ENCODE measurements around the gene OLIG2.

GRCh38 chr21:33008333-33009051 lies 17.2 kb upstream of the OLIG2 start:
- TF ChIP-seq ATF3 (IDR thresholded peaks at IDR 0.05) (no peak), CTCF (IDR thresholded peaks at IDR 0.05 in 2 of 3, conservative IDR thresholded peaks at IDR 0.05 in 1 of 3; ENCODE audit: borderline replicate concordance in 1 of 3, insufficient read depth in 1 of 3, low read depth in 2 of 3, low read length in 2 of 3) (no peak), POLR2A (IDR thresholded peaks at IDR 0.05; ENCODE audit: borderline replicate concordance, extremely low read depth, insufficient read depth, insufficient read length) (no peak)
